ENCODE measurements around the gene TMEM165. TPM values are rescaled to one million over a fixed set of nuclear protein-coding genes. Genes with fewer than 3 reads are reported as not detected.

The TMEM165 gene
- total RNA-seq, 6 experiments from 2014 or later = 13.3 to 53.0 (median 23.0) TPM

DNA sequence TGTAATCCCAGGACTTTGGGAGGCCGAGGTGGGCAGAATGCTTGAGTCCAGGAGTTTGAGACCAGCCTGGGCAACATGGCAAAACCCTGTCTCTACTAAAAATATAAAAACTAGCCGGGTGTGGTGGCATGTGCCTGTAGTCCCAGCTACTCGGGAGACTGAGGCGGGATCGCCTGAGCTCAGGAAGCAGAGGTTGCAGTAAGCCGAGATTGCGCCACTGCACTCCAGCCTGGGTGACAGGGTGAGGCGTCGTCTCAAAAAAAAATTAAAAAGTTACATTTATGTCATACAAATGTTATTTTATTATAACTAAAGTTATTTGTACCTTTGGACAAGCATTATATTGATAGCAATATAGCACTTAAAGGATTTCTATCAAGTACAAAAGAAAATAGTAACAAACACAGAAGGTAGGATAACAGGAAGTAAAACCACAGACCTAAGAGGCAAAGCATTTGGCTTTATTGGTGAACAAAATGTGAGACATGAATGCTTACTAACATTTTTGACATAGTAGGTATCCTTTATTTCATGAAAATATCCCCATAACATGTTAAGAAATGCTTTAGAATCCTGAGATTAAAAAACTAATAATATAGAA is 51.5 kb downstream of the TMEM165 start:
- Histone ChIP-seq H3K27me3 (no peaks in the 10 kb centered on the region), H3K36me3 (peaks cover 0 to 54% (median 19%) of the 10 kb centered on the region in 4 donors)
- ATAC-seq = no peak

GRCh38 chr4:55447831-55448230 is 52.1 kb downstream of the TMEM165 start:
- no peak for TF ChIP-seq POLR2A (IDR thresholded peaks at IDR 0.05)
- TF ChIP-seq, protein P1, sequence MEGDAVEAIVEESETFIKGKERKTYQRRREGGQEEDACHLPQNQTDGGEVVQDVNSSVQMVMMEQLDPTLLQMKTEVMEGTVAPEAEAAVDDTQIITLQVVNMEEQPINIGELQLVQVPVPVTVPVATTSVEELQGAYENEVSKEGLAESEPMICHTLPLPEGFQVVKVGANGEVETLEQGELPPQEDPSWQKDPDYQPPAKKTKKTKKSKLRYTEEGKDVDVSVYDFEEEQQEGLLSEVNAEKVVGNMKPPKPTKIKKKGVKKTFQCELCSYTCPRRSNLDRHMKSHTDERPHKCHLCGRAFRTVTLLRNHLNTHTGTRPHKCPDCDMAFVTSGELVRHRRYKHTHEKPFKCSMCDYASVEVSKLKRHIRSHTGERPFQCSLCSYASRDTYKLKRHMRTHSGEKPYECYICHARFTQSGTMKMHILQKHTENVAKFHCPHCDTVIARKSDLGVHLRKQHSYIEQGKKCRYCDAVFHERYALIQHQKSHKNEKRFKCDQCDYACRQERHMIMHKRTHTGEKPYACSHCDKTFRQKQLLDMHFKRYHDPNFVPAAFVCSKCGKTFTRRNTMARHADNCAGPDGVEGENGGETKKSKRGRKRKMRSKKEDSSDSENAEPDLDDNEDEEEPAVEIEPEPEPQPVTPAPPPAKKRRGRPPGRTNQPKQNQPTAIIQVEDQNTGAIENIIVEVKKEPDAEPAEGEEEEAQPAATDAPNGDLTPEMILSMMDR (IDR thresholded peaks at IDR 0.05) = no peak
- no peaks in the 10 kb centered on the region for H3K9me3 ChIP-seq
- no peak overlapping the region for H3K4me3 ChIP-seq
- H3K4me1 ChIP-seq = no peaks in the 10 kb centered on the region
- no peak for DNase-seq
- intact Hi-C loops (cut with DNase I) = no loop called here
- no peak overlapping the region for H3K27ac ChIP-seq
- ATAC-seq = no peak
- no peaks in the 10 kb centered on the region for H3K27me3 ChIP-seq
- H3K36me3 ChIP-seq = peaks cover 0 to 50% (median 17%) of the 10 kb centered on the region in 4 donors
- WGBS (ENCODE audit: insufficient coverage, low coverage, low lambda C conversion rate, missing lambda C conversion rate) = 94% methylated on average over 1 of the region's 1 CpG

More for the DNA sequence above, 51.5 kb downstream of the TMEM165 start:
- TF ChIP-seq POLR2A (IDR thresholded peaks at IDR 0.05) = no peak
- TF ChIP-seq, protein P1 (IDR thresholded peaks at IDR 0.05) = no peak
- H3K27ac ChIP-seq = no peak overlapping the region
- no peak overlapping the region for H3K4me3 ChIP-seq
- no peaks in the 10 kb centered on the region for H3K9me3 ChIP-seq
- whole genome bisulfite sequencing (ENCODE audit: insufficient coverage, low coverage, low lambda C conversion rate, missing lambda C conversion rate) = 66% methylated on average over 9 of the region's 9 CpGs
- intact Hi-C loops (cut with DNase I) = no loop called here
- DNase-seq = no peak
- no peaks in the 10 kb centered on the region for H3K4me1 ChIP-seq

GRCh38 chr4:55450566-55450965 is 54.8 kb downstream of the TMEM165 start:
- DNase-seq (no peak), ATAC-seq (no peak)
- no peak overlapping the region for H3K4me3 ChIP-seq
- H3K4me1 ChIP-seq = no peaks in the 10 kb centered on the region
- H3K27me3 ChIP-seq = no peaks in the 10 kb centered on the region
- H3K36me3 ChIP-seq = peaks cover 0 to 44% (median 19%) of the 10 kb centered on the region in 4 donors
- intact Hi-C loops (cut with DNase I) = no loop called here
- no peaks in the 10 kb centered on the region for H3K9me3 ChIP-seq
- no peak overlapping the region for H3K27ac ChIP-seq
- TF ChIP-seq POLR2A (IDR thresholded peaks at IDR 0.05) = no peak
- TF ChIP-seq, protein P1 (IDR thresholded peaks at IDR 0.05) = no peak
- 82% methylated on average over 7 of the region's 8 CpGs for WGBS (ENCODE audit: insufficient coverage, low coverage, low lambda C conversion rate, missing lambda C conversion rate)

DNA sequence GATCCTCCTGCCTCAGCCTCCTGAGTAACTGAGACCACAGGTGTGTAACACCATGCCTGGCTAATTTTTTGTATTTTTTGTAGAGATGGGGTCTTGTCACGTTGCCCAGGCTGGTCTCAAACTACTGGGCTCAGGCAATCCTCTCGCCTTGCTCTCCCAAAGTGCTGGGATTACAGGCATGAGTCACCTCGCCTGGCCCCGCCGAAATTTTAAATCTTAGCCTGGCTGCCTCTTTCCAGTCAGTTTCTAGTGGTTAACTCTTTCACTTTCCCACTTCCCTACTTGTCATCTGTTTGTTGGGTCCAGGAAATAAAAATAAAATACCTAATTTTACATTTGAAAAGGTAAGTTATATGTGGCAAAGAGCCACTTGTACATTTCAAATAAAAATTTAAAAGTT is 62.4 kb downstream of the TMEM165 start:
- 91% methylated on average over 5 of the region's 5 CpGs for WGBS (ENCODE audit: insufficient coverage, low coverage, low lambda C conversion rate, missing lambda C conversion rate)
- DNase-seq (no peak), ATAC-seq (no peak)
- H3K9me3 ChIP-seq = no peaks in the 10 kb centered on the region
- intact Hi-C loops (cut with DNase I) = no loop called here
- H3K36me3 ChIP-seq = peaks cover 0 to 19% (median 3%) of the 10 kb centered on the region in 4 donors
- H3K27me3 ChIP-seq = no peaks in the 10 kb centered on the region
- H3K4me1 ChIP-seq = no peaks in the 10 kb centered on the region
- TF ChIP-seq, protein P1 (IDR thresholded peaks at IDR 0.05) = no peak
- no peak for TF ChIP-seq POLR2A (IDR thresholded peaks at IDR 0.05)
- no peak overlapping the region for H3K27ac ChIP-seq
- no peak overlapping the region for H3K4me3 ChIP-seq
